ENCODE data around the gene FBXO4. TPM values are rescaled to one million over a fixed set of nuclear protein-coding genes. Genes with fewer than 3 reads are reported as not detected.

FBXO4 gene
- total RNA-seq, 1 experiment from 2014 or later, result 30.4 TPM

DNA sequence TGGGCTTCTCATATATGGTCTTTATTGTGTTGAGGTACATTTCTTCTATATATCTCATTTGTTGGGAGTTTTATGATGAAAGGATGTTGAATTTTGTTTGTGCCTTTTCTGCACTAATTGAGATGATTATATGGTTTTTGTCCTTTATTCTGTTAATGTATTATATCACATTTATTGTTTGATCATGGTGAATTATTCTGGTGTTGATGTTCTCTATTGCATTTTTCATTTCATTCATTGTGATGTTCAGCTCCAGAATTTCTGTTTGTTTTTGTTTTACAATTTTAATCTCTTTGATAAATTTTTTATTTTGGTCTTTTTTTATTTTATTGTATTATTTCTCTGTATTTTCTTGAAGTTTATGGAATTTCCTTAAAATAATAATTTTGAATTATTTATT is 35.4 kb downstream of the FBXO4 start:
- no peaks in the 10 kb centered on the region for H3K9me3 ChIP-seq (ENCODE audit: insufficient read depth, low read depth)
- no TSS peak for BruUV-seq (replicated peaks)
- no peak for DNase-seq
- no peak for TF ChIP-seq EZH2 (IDR thresholded peaks at IDR 0.05; ENCODE audit: low read depth)
- TF ChIP-seq, protein P1, sequence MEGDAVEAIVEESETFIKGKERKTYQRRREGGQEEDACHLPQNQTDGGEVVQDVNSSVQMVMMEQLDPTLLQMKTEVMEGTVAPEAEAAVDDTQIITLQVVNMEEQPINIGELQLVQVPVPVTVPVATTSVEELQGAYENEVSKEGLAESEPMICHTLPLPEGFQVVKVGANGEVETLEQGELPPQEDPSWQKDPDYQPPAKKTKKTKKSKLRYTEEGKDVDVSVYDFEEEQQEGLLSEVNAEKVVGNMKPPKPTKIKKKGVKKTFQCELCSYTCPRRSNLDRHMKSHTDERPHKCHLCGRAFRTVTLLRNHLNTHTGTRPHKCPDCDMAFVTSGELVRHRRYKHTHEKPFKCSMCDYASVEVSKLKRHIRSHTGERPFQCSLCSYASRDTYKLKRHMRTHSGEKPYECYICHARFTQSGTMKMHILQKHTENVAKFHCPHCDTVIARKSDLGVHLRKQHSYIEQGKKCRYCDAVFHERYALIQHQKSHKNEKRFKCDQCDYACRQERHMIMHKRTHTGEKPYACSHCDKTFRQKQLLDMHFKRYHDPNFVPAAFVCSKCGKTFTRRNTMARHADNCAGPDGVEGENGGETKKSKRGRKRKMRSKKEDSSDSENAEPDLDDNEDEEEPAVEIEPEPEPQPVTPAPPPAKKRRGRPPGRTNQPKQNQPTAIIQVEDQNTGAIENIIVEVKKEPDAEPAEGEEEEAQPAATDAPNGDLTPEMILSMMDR (conservative IDR thresholded peaks at IDR 0.05), result no peak
- no peaks in the 10 kb centered on the region for H3F3A ChIP-seq (ENCODE audit: insufficient read depth, low read depth)
- no peaks in the 10 kb centered on the region for H3K79me2 ChIP-seq (ENCODE audit: low read depth)
- no peaks in the 10 kb centered on the region for H3K9me2 ChIP-seq (ENCODE audit: insufficient read depth)
- H3K4me3 ChIP-seq, result no peak overlapping the region
- H3K27me3 ChIP-seq (ENCODE audit: insufficient read depth, low read depth), result no peaks in the 10 kb centered on the region
- peaks cover 3% of the 10 kb centered on the region; the same call in 1 of the 2 replicates for H4K20me1 ChIP-seq (ENCODE audit: insufficient read depth)
- ChIA-PET CTCF (no interaction called here), POLR2A (ENCODE audit: unreplicated experiment) (interaction anchor here (0.7 kb wide), 1 partner anchor 956 kb away, joined by 4 read pairs; no protein-coding TSS in a partner anchor)
- no peak overlapping the region for H2AFZ ChIP-seq
- H3K27ac ChIP-seq, result no peak overlapping the region
- no peaks in the 10 kb centered on the region for H3K36me3 ChIP-seq (ENCODE audit: low read depth)
- intact Hi-C loops (cut with micrococcal nuclease; ENCODE audit: unreplicated experiment), result no loop called here
- no peak overlapping the region for H3K4me2 ChIP-seq
- no peaks in the 10 kb centered on the region for H3K4me1 ChIP-seq (replicated peaks; ENCODE audit: insufficient read depth)

GRCh38 chr5:41961736-41962135 is 36.7 kb downstream of the FBXO4 start:
- POLR2A ChIA-PET (ENCODE audit: unreplicated experiment), result interaction anchor here (0.6 to 0.7 kb wide), 2 partner anchors 100 to 1084 kb away, joined by 3 to 9 read pairs; no protein-coding TSS in a partner anchor
- Histone ChIP-seq H3K9me2 (ENCODE audit: insufficient read depth) (no peaks in the 10 kb centered on the region), H3K9me3 (ENCODE audit: insufficient read depth, low read depth) (no peaks in the 10 kb centered on the region), H3F3A (ENCODE audit: insufficient read depth, low read depth) (no peaks in the 10 kb centered on the region), H3K27me3 (ENCODE audit: insufficient read depth, low read depth) (no peaks in the 10 kb centered on the region), H4K20me1 (ENCODE audit: insufficient read depth) (no peaks in the 10 kb centered on the region), H2AFZ (no peak overlapping the region), H3K79me2 (ENCODE audit: low read depth) (no peaks in the 10 kb centered on the region), H3K4me3 (no peak overlapping the region), H3K4me1 (replicated peaks; ENCODE audit: insufficient read depth) (no peaks in the 10 kb centered on the region), H3K4me2 (no peak overlapping the region), H3K27ac (no peak overlapping the region), H3K36me3 (ENCODE audit: low read depth) (no peaks in the 10 kb centered on the region)
- TF ChIP-seq, protein P1 (conservative IDR thresholded peaks at IDR 0.05), result no peak
- TF ChIP-seq EZH2 (IDR thresholded peaks at IDR 0.05; ENCODE audit: low read depth), result no peak
- no peak for DNase-seq
- CTCF ChIA-PET, result no interaction called here
- intact Hi-C loops (cut with micrococcal nuclease; ENCODE audit: unreplicated experiment), result no loop called here
- BruUV-seq (replicated peaks), result no TSS peak

DNA sequence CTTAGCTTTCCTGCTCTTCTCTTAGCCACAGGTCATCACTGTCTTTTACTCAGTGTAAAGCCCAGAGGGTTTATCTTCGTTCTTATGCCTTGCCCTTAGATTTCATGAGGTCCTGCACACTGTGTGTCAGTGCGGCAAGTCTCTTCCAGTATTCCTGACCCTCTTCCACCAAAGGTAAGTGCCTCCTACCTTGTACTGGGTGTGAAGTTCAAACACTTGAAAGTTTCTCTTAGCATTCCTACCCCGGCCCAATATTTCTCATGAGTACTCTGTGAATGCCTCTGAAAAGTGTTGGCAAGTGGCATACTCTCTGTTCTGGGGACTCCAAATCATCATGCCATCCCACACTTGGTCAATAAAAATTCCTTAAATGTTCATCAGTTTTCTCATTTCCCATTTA is 37.4 kb downstream of the FBXO4 start:
- ChIA-PET POLR2A (ENCODE audit: unreplicated experiment) (interaction anchor here (0.6 to 0.7 kb wide), 2 partner anchors 99 to 1083 kb away, joined by 3 to 9 read pairs; no protein-coding TSS in a partner anchor), CTCF (no interaction called here)
- Histone ChIP-seq H3K4me2 (no peak overlapping the region), H3K79me2 (ENCODE audit: low read depth) (no peaks in the 10 kb centered on the region), H2AFZ (no peak overlapping the region), H3K36me3 (ENCODE audit: low read depth) (no peaks in the 10 kb centered on the region), H3K9me2 (ENCODE audit: insufficient read depth) (no peaks in the 10 kb centered on the region), H3K27ac (no peak overlapping the region), H3K4me3 (no peak overlapping the region), H3F3A (ENCODE audit: insufficient read depth, low read depth) (no peaks in the 10 kb centered on the region), H3K9me3 (ENCODE audit: insufficient read depth, low read depth) (no peaks in the 10 kb centered on the region), H3K27me3 (ENCODE audit: insufficient read depth, low read depth) (no peaks in the 10 kb centered on the region), H3K4me1 (replicated peaks; ENCODE audit: insufficient read depth) (no peaks in the 10 kb centered on the region), H4K20me1 (ENCODE audit: insufficient read depth) (no peaks in the 10 kb centered on the region)
- intact Hi-C loops (cut with micrococcal nuclease; ENCODE audit: unreplicated experiment), result no loop called here
- no peak for DNase-seq
- TF ChIP-seq, protein P1 (conservative IDR thresholded peaks at IDR 0.05), result no peak
- no peak for TF ChIP-seq EZH2 (IDR thresholded peaks at IDR 0.05; ENCODE audit: low read depth)
- BruUV-seq (replicated peaks), result no TSS peak
